ENCODE data around the gene TSPAN6. TPM values are rescaled to one million over a fixed set of nuclear protein-coding genes. Genes with fewer than 3 reads are reported as not detected.

TSPAN6 gene
- total and polyA plus RNA-seq, 12 donors, result 12.5 to 70.4 (median 26.2) TPM

GRCh38 chrX:100643956-100644860, 7.6 kb upstream of the TSPAN6 start, which contains the start of gene SRPX2:
TSS of gene SRPX2 (plus strand) at chrX:100644199. CDS start at chrX:100646323, 2,124 bp downstream.
- Histone ChIP-seq H3K4me3 (peak within 1 kb of the TSS in 1 of 4 donors; percentile 27), H3K9me3 (replicated peaks in 1 of 3) (no peaks in the 10 kb centered on the region), H3K27ac (peak within 1 kb of the TSS in 3 of 5 donors; percentile 3 to 73 (median 39)), H3K36me3 (replicated peaks in 1 of 2) (no peaks in the 10 kb centered on the region), H3K4me1 (replicated peaks in 1 of 2) (peaks cover 0 to 4% of the 10 kb centered on the region in 2 donors), H3K27me3 (peaks cover 24% of the 10 kb centered on the region)
- intact Hi-C loops (cut with DNase I), result no loop called here
- peak; percentile 26 to 79 (median 71) for DNase-seq
- TF ChIP-seq CTCF (IDR thresholded peaks at IDR 0.05) (no peak), POLR2A (IDR thresholded peaks at IDR 0.05) (peak in 1 of 2 donors; percentile 43)
- WGBS, 4 donors, result 31 to 43% (median 36%) methylated on average over 11 of the region's 11 CpGs

GRCh38 chrX:100643212-100643611, 6.6 kb upstream of the TSPAN6 start:
- TF ChIP-seq POLR2A (IDR thresholded peaks at IDR 0.05), result no peak
- no peak for TF ChIP-seq CTCF (IDR thresholded peaks at IDR 0.05)
- no peaks in the 10 kb centered on the region for H3K36me3 ChIP-seq (replicated peaks in 1 of 2)
- peaks cover 24% of the 10 kb centered on the region for H3K27me3 ChIP-seq
- 79 to 95% (median 90%) methylated on average over 11 of the region's 11 CpGs for WGBS, 4 donors
- intact Hi-C loops (cut with DNase I), result no loop called here
- H3K4me3 ChIP-seq, result no peak overlapping the region
- no peaks in the 10 kb centered on the region for H3K9me3 ChIP-seq (replicated peaks in 1 of 3)
- H3K27ac ChIP-seq, result peak overlapping the region in 2 of 5 donors; percentile 39 to 73
- no peak for DNase-seq
- H3K4me1 ChIP-seq (replicated peaks in 1 of 2), result peaks cover 0 to 4% of the 10 kb centered on the region in 2 donors

DNA sequence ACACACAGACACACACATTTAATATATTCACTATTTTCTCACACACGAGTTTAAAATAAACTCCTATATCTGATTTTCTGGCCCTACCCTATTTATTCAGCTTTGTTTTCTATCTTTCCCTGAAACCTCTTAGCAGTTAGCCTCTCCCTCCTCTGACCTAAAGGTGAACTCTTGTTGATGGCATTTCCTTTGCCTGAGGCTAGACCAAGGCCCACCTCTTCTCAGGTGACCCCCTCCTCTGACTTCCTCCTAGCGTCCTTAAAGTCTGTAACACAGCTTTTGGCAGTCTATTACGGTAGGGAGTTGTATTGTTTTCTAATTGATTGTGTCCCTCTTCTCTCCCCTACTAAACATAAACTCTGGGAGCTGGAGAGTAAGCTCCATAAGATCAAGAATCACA, 5.7 kb upstream of the TSPAN6 start:
- Histone ChIP-seq H3K4me1 (replicated peaks in 1 of 2) (peaks cover 0 to 4% of the 10 kb centered on the region in 2 donors), H3K9me3 (replicated peaks in 1 of 3) (no peaks in the 10 kb centered on the region), H3K4me3 (no peak overlapping the region), H3K27me3 (peaks cover 18% of the 10 kb centered on the region), H3K27ac (no peak overlapping the region), H3K36me3 (replicated peaks in 1 of 2) (no peaks in the 10 kb centered on the region)
- intact Hi-C loops (cut with DNase I), result no loop called here
- DNase-seq, result no peak
- WGBS, 4 donors, result 34 to 66% (median 49%) methylated on average over 3 of the region's 3 CpGs
- TF ChIP-seq CTCF (IDR thresholded peaks at IDR 0.05) (no peak), POLR2A (IDR thresholded peaks at IDR 0.05) (no peak)

- H3K4me3 ChIP-seq, result peak overlapping the region in 3 of 4 donors; percentile 8 to 61 (median 20)
- intact Hi-C loops (cut with DNase I), result no loop called here
Observed at GRCh38 chrX:100635989-100636320, 651 bp downstream of the TSPAN6 start.

More at GRCh38 chrX:100635989-100636320, 651 bp downstream of the TSPAN6 start:
- no peaks in the 10 kb centered on the region for H3K36me3 ChIP-seq (replicated peaks in 1 of 2)
- peaks cover 12% of the 10 kb centered on the region for H3K27me3 ChIP-seq
- H3K9me3 ChIP-seq (replicated peaks in 1 of 3), result no peaks in the 10 kb centered on the region
- no peak for DNase-seq
- WGBS, 4 donors, result 20 to 53% (median 25%) methylated on average over 8 of the region's 8 CpGs
- H3K27ac ChIP-seq, result peak overlapping the region in 2 of 5 donors; percentile 15 to 56
- TF ChIP-seq CTCF (IDR thresholded peaks at IDR 0.05), result no peak
- H3K4me1 ChIP-seq (replicated peaks in 1 of 2), result no peaks in the 10 kb centered on the region

All from adrenal gland (tissue), 12 donors.